T-helper 22 cell (primary cell): ENCODE data around the gene INPP4A.

Experiments
- DNase-seq: peaks from one replicate; pipeline ENCODE4 v3.0.0-alpha.2; 2020; ENCODE audit warnings: low read depth

Gene INPP4A

DNA sequence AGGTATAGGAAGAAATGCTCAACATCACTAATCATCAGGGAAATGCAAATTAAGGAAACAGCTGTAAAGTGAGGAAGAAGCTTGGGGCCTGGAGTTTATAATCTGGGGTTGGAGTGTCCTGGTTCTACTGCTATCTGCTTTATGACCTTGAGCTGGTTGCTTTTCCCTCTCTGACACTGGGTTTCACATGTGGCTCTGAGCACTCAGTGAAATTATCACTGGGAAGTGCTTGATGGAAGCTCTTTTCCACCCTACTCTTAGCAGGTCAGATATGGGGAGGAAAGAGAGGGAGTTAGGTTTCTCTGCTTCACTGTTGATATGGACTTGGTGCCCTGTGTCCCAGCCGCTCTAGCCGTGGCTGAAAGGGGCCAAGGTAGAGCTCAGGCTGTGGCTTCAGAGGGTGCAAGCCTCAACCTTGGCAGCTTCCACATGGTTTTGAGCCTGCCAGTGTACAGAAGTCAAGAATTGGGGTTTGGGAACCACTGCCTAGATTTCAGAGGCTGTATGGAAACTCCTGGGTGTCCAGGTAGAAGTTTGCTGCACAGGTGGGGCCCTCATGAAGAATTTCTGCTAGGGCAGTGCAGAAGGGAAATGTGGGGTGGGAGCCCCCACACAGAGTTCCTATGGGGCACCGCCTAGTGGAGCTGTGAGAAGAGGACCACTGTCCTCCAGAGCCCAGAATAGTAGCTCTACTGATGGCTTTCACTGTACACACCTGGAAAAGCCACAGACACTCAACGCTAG lies 52.3 kb downstream of the INPP4A start:
- DNase-seq, result no peak

GRCh38 chr2:98498703-98499440 lies 54.2 kb downstream of the INPP4A start:
- DNase-seq, result no peak

GRCh38 chr2:98500561-98500960 lies 55.9 kb downstream of the INPP4A start:
- no peak for DNase-seq

DNA sequence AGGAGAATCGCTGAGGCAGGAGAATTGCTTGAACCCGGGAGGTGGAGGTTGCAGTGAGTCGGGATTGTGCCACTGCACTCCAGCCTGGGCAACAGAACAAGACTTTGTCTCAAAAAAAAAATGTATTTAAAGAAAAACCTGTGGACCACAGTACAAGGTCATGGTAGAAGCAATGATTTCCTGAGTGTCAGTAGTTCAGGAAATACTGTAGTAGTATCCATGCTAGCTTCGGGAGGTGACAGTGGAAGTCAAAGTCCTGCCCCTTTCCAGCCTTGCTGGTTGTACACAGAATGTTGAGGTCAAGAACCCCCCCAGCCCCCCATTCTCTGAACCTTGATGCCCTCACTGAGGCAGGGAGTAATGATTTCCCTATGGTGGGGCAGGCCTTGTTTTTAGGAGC lies 56.6 kb downstream of the INPP4A start:
- no peak for DNase-seq

DNA sequence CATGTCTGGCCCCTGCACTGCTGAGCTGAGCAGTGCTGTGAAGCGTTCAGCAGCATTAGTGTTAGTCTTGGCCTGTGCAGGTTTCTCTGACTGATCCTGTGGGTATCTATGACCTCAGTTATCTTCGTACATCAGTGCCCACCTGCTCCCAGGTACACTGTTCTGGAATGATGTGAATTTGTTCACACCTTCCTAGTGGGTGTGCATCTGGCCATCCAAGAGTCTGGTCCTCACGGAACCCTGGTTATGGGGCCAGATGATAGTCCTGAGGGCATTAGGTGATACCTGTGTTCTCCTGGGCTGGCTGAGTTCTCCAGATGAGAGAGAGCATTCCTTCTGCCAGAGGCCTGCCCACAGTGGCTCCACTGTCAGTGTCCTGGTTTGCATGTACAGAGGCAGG lies 57.2 kb downstream of the INPP4A start:
- no peak for DNase-seq

DNA sequence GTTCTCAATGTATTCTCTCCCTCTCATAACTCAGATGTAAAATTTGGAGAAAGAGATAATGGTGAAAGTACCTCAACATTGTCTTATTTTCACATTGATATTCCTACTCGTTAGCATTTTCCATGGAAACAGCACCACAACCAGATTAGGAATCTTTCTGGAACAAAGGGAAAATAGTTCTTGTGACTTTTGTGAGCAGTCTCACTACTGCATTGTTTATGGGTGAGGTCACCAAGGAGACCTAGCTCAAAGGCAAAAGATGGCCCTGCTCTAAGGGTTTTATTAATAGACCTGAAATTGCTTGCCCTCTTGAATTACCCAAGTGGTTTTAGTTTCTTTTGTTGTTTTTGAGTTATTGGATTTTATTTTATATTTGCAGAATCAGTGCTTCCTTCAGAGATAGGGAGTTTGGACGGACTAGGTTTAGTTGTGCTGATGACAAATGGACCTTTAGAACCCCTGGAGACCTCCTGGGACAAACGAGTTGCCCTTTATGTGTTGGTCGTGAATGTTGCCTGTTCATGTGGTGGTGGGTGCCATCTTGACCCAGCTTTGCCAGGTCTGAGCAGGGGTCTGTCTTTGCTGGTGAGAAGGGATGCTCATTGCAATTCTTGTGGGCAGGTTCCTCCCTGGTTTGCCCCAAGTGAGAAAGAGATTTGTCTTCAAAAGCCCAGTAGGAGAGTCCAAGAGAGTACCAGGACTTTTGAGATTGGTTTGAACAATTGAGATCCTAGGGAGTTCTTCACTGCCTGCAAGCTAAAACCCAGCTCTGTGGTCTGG lies 58.1 kb downstream of the INPP4A start:
- no peak for DNase-seq

GRCh38 chr2:98503481-98504105 lies 58.9 kb downstream of the INPP4A start:
- no peak for DNase-seq

GRCh38 chr2:98504381-98505109 lies 59.9 kb downstream of the INPP4A start:
- no peak for DNase-seq

GRCh38 chr2:98505311-98505808 lies 60.7 kb downstream of the INPP4A start:
- DNase-seq, result no peak

DNA sequence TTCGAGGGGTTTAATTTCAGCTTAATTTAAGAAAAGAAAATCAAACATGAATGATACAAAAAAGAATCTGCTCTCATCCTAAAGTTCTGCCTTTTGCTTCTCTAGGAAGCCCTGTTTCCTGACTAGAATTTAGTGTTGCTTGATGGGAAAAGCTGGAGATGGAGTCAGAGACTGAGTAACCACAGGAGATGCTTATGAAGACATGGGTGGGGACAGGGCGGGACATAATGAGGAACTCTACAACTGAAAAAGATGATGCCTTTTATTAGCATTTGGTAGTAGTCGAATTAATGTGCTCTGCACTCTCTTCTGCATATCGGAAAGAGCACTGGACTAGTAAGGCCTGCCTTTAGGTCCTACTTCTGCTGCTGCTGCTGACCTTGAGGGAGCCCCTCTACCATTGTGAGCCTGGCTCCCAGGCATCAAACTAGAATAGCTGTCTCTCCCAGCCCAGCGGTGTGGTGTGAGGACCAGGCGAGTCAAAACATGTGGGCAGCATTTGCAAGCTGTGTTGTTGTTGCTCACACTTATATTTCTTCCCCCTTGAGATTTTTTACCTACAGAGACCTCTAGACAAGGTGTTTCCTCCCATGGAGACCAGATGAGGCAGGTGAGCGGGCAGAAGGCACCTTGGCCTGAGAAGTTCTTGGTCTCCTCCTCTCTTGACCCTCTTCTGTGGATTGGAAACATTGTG lies 61.5 kb downstream of the INPP4A start:
- no peak for DNase-seq

GRCh38 chr2:98506881-98507280 lies 62.2 kb downstream of the INPP4A start:
- DNase-seq, result no peak

- no peak for DNase-seq
Measured at GRCh38 chr2:98507461-98507860, 62.8 kb downstream of the INPP4A start.

GRCh38 chr2:98507891-98508708 lies 63.4 kb downstream of the INPP4A start:
- no peak for DNase-seq

DNA sequence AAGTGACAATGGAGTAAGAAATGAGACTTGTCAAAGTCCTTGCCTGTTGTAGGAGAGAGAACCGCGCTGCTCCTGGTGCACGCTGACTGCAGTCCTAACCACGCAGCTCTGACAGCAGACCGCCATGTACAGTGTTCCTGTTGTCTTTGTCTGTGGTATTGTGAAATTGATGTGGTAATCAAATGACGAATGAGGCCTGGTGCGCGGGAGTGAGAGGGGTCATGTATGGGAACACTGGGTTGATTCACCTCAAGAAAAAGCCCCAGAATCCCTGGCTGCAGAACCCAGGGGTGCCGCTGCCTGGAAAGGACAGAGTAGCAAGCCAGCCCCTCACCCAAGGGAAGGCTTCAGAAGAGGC lies 64.0 kb downstream of the INPP4A start:
- DNase-seq, result no peak

- no peak for DNase-seq
Measured at GRCh38 chr2:98509542-98510321, 65.1 kb downstream of the INPP4A start.

- no peak for DNase-seq
Measured at GRCh38 chr2:98510322-98510662, 65.6 kb downstream of the INPP4A start.

- DNase-seq, result no peak
Measured at GRCh38 chr2:98511981-98512380, 67.3 kb downstream of the INPP4A start.

DNA sequence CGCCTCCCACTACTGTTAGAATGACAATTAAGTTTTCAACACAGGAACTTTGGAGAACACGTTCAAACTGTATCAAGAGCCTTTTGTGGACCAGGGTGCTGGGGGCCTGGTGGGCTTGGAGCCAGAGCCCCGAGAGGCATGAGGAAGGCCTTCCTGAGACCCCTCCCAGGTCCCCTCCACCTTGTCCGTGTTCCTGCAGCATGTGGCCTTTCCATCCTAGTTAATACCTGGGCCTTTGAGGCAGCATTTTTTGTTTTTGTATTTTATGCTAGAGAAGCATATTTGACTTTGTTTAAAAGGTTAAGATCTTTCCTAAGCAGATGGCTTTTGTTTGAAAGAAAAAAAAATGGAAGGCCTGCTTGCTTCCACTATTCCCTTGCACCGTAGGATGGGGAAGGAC lies 68.0 kb downstream of the INPP4A start:
- no peak for DNase-seq

DNA sequence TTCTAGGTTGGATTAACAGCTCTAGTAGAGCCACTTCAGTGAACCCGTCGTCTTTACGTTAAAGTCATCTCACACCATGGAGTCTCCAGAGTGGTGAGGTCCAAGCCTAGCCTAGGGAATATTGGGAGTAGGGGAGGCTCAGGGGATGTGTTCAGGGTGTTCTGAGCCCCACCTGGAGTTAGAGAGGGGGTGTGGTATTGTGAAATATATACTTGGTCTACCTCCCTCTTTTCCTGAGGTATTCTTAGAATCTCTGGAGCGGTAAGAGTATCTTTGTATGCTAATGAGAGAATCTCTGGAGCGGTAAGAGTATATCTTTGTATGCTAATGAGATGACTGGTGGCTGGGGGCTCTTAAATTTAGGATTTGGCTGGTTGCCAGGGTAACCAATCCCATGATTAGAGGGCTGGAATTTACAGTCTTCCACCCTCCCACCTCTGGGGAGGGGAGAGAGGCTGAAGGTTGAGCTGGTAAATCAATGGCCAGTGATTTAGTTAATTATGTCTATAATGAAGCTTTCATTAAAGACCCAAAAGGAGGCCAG lies 69.5 kb downstream of the INPP4A start:
- no peak for DNase-seq
